AG09319 (cell line): ENCODE data around the gene CKM.

Experiments used
- DNase-seq: peaks from one replicate; pipeline ENCODE4 v3.0.0-alpha.2; 2010; ENCODE audit warnings: low read depth; ENCODE audit errors: extremely low read depth
- CTCF ChIP-seq: IDR thresholded peaks from 2 replicates; pipeline ENCODE4 v1.5.1; 2011; ENCODE audit warnings: low read depth, mild to moderate bottlenecking, inconsistent platforms, low read length, moderate library complexity

CKM gene

GRCh38 chr19:45327404-45328143 is 4.9 kb upstream of the CKM start:
- no peak for TF ChIP-seq CTCF
- DNase-seq: no peak

GRCh38 chr19:45324349-45324907 is 1.8 kb upstream of the CKM start:
- no peak for DNase-seq
- TF ChIP-seq CTCF: no peak

- DNase-seq: no peak
- TF ChIP-seq CTCF: no peak
Observed at GRCh38 chr19:45323671-45324081, 1.0 kb upstream of the CKM start.

GRCh38 chr19:45322311-45322710 is 364 bp downstream of the CKM start:
- DNase-seq: no peak
- TF ChIP-seq CTCF: no peak

GRCh38 chr19:45321848-45322247 is 827 bp downstream of the CKM start:
- DNase-seq: no peak
- TF ChIP-seq CTCF: no peak

GRCh38 chr19:45320997-45321775 is 1.5 kb downstream of the CKM start:
- TF ChIP-seq CTCF: no peak
- DNase-seq: no peak

DNA sequence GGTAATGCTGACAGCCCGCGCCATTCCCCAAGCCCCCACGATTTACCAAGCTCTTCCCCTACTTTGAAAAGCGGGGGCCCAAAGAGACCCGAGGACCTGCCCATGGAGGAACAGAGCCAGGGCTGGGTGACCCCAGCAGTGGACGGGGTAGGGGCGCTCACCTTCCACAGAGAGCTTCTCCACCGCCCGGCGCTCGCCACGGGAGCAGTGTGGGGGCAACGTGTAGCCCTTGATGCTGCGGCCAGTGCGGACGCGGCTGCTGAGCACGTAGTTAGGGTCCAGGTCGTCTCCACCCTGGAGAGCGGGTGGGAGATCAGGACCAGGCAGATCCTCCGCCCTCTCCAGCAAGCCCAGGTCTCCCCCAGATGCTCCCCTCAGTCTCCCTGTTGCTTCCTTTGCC is 7.4 kb downstream of the CKM start:
- no peak for TF ChIP-seq CTCF
- no peak for DNase-seq
